GM18870 (cell line): ENCODE data around the gene PDIA5.

Experiments used
- ATAC-seq: cut with Tn5 transposase; IDR thresholded peaks from one replicate; pipeline ENCODE4 v1.9.1; 2021; ENCODE audit warnings: moderate library complexity; ENCODE audit not compliant: unreplicated experiment

PDIA5 gene

DNA sequence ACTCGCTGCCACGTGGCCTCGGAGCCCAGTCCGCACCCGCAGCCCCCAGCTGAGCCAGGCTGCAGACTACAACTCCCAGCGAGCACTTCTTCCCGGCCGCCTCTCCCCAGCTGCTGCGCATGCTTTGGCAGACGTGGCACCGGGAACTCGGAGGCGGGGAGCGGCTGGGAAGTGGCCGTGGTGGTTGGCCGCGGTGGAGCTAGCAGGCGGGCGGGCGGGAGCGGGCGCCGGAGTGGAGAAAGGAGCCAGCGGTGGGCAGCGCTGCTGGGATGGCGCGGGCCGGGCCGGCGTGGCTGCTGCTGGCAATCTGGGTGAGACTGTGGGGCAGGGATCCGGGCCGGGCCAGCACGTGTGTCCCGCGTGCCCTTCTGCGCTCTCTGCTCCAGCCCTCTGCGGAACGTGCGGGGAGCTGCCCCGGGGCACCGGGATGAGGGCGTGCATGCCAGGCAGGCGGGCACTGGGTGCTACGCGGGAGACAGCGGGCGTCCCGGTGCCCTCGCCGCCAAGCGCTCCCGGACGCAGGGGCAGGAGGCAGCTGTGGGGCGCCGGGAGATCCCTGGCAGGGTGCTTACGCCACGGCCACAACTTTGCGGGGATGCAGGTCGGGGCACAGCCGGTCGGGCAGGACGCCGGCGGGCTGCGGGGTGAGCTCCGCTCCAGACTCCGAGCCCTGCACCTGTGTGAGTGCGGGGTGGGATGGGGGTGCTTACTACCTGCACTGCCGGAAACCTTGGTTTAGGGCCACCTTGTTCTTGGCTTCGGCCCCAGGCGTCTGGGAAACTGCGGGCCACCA lies at the start of gene PDIA5:
Gene PDIA5 (plus strand): TSS at position 130 of the 793 bp plus-strand sequence. CDS start 140 bp downstream, at position 270.
- ATAC-seq = peak; percentile 75

DNA sequence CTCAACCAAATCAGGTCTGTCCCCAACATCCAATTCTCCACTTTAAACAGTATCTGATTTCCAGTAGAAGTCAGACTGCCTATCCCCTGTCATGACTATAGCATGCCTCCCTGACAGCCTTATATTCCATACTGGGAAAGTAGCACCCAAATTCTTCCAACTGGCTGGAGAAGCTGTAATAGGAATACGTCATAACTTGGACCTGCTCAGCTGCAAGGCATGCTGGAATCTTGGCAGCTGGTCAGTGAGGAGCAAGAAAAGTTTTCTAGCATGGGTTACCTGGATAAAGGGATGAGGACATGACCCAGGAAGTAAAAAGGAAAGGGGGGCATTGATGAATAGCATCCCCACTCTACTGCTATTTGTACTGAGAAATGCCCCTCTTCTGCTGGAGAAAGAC lies 48.1 kb upstream of the PDIA5 start:
- no peak for ATAC-seq

DNA sequence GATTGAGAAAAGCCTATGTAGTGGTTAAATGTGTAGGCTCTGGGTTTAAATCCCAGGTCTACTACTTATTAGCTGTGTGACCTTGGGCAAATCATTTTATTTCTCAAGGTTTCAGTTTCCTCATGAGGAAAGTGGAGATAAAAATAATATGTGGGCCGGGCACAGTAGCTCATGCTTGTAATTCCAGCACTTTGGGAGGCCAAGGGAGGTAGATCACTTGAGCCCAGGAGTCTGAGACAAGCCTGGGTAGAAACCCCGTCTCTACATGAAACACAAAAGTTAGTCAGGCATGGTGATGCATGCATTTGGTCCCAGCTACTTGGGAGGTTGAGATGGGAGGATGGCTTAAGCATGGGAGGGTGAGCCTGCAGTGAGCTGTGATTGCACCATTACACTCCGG lies 47.7 kb upstream of the PDIA5 start:
- ATAC-seq = no peak

DNA sequence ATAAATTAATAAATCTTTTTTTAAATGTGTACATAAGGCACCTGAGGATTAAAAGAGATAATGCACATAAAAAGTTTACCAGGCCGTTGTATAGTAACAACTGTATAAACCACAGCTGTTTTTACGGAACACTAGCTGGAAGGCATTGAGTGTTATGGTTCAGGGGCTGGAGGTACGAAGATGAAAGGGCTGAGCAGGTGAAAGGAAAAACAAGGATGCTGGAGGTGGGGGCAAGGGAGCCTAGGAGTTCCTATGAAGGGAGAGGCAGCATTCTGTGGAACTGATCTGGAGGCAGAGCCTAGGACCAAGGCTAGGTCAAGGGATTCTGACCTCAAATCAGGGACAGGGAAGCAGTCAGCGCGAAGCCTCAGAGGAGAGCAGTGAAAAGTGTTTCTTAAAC lies 47.2 kb upstream of the PDIA5 start:
- no peak for ATAC-seq

DNA sequence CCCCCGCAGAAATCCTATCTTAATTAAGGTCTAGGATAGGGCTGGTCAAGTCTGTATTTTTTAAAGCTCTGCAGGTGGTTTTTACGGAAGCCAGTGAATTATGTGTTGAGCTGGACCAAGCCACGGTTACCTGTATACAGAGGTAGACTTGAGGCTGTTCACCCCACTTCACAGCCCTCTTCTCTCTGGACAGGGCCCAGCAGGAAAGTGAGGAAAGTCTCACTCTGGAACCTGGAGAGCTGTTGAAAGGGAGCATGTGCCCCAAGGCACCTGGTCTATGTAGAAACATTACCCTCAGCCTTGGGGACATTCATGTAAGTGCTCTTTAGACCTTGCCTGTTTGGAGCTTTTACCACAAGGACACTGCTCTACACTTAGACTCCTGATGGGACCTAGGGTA lies 46.1 kb upstream of the PDIA5 start:
- no peak for ATAC-seq

DNA sequence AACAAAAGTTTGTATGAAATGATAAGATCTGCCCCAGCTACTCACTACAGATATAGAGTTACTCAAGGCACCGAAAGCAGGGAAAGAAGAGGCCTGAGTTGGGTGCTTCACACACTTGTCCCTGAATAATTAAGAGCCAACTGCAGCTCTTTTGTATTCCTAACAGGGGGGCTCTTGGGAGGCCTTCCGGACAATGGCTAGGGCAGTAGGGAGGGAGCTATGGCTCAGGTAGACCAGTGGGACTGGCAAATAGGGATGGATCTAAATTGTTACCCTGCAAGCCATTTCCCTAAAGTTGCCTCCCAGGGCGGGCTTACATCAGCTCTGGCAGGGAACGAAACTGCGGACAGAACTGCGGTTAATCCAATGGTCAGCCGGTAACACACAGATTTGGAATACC lies 45.4 kb upstream of the PDIA5 start:
- ATAC-seq = no peak

DNA sequence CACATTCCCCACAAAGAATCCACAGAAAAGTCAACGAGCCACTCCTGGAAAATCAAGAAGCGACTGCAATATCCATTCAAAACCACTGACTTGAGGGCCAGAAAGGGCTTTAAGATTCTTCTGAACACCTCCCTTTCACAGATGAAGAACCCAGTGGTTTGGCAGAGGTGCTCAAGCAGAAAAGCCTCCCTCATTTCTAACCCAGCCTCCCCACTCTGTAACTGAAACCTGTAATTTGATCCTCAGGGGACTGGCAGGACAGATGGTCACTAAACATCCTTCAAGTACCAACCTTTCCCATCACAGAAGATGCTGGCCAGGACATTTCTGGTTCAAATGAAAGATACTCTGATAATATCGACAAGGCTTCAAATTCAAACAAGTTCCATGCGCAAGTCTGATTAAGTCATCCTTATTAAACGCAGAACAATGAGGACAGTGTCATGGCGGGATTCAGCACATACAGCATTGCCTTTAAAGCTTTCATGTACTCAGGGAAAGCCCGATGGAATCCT lies 44.8 kb upstream of the PDIA5 start:
- ATAC-seq = no peak

DNA sequence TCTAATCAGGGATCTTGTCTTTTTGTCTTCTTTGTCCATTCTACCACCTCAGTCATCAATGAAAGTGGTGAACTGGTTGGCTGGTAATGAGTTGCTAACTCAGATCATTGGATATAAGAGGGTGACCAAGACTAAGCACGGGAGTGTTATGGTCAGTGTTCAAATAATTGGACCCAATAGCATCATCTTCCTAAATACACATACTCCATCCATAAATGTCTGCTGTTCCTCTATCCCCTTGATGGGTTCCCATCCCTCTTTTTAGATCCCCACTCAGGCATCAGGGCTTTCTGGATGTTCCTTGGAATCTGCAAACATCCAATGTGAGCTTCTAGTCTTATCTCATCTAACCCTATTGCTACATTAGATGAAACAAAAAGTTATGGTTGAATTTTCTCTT lies 42.8 kb upstream of the PDIA5 start:
- no peak for ATAC-seq

DNA sequence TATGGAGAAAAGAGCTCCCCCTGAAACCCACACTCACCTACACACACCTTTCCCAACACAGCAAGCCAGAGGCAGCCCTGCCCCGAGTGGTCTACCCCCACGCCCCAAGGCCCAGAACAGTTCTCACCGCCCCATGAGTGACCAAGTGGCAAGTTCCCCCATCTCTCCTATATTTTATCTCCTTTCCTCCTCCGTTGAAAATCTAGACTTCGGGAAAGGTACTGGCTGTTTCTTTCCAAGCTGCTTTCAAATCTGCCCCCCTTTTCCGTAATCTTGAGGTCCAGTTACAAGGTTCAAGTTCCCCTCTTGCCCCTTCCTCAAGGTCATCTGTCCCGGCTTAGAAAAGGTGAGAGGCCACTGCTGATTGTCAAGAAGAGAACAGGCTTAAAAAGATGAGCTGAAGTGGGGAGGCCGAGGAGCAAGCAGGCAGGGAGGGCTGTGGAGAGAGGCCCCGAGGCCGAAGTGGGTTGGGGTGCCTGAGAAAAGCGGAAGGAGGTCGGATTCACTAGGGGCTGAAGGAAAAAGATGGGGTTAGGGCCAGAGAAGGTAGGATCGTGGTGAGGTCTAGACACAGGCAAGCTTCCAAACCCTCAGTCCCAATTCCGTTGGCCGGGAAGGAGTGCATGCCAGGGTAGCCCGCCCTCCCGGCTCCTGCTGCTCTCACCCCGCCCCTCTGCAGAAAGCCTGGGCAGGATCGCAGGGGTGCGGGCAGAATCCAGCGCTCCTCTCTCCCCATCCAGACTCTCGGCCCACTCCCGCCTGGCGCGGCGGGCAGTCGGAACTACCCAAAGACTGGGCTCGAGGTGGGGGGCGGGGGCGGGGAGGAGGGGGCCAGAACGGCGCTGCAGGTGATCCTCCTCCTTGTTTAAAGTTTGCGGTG lies 40.9 kb upstream of the PDIA5 start:
- no peak for ATAC-seq

DNA sequence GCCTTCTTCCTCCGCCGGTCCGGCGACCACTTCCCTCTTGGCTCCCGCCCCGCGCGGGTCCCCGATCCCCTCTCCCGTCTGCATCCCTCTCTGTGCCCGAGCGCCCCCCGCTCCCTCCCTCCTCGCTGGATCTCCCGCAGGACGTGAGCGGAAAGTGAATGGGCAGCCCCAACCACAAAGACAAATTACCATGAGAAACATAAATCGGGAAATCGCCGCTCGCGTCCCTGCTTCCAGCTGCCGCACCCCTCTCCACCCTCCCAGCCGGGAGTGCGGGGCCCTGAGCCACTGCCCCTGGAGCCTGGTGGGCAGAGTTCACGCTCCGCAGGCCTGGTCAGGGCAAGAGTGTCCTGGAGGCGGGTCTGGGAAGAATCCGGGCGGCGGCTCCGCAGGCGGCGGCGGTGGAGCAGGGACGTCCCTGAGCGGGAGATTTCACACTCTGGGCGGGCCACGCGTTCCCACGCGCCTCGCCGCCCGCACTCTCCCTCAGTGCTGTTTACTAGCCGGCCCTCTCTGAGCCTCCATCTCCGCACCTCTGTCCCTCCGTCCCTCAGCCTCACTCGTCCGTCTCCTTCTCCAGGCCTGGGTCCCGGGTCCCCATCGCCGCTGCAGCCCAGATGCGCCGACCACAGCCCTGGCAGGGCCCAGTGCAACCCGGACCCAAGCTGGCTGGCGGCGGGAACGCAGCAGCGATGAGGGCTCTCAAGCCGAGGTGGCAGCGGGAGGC lies 40.1 kb upstream of the PDIA5 start:
- ATAC-seq = no peak

DNA sequence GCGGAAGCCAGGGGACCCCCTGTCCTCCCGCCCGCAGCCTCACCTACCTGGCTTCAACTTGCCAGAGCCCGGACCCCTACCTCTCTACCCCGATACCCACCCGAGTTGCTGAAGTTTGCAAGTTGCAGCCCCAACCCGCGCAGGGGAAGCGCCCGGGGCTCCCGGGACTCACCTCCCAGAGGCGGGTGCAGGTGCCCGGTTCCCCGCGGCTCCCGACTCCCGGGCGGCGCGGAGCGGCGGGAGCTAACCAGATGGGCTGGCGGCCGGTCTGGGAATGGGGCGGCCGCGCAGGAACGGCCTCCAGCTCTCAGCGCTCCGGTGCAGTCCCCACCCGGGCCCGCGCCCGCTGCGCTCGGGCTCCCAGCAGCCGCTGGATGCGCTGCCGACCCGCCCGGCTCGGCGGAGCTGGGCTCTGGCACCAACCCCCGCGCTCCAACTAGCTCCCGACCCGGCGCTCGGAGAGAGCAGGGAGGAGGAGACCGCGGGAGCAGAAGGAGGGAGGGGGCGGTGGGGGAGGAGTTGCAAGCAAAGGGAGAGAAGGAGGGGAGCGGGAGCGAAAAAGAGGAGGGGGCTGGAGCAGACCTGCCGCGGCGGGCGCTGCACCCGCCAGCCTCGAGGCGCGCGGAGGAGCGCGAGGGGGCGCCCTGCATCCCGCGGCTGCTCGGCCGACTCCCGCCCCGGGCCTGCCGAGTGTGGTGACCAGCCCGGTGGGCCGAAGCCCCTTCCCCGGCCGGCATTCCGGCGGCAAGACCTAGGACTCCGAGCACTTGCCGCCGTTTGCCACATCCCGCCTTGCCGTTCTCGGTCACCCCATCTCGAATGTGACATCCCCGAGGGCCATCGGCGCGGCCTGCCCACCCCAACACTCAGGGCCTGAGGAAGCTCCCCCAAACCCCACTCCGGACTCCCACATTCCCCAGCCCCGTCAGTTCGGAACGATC lies 39.3 kb upstream of the PDIA5 start, which contains the start of gene SEMA5B:
Gene SEMA5B (minus strand): TSS at position 472 of the 941 bp plus-strand sequence. CDS start 66,500 bp downstream, outside the sequence.
- no peak for ATAC-seq

DNA sequence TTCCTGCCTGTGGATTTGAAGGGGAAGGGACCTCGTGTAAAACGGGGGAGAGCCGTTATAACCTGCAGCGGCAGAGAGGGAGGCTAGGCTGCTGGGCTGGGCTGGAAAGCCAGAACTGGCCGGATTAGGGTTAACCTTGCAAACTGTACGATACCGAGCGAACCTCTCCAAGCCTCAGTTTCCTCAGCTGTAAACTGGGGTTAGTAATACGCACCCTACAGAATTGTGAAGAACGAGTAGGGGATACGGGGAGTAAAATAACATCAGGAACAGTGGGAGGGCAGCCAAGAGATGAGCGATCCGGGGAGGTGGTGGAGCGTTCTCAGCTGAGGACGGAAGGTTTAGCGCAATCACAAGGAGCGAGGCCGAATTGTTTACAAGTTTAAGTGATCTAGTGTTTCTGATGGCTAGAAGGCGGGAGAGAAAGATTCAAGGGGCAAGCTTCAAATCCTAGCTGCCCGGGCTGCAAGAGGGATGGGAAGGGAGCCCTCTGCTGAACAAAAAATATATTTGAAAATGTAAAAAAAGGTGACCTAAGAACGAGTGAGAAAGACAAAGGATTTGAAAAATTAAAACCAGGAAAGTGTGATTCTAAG lies 38.5 kb upstream of the PDIA5 start:
- no peak for ATAC-seq

DNA sequence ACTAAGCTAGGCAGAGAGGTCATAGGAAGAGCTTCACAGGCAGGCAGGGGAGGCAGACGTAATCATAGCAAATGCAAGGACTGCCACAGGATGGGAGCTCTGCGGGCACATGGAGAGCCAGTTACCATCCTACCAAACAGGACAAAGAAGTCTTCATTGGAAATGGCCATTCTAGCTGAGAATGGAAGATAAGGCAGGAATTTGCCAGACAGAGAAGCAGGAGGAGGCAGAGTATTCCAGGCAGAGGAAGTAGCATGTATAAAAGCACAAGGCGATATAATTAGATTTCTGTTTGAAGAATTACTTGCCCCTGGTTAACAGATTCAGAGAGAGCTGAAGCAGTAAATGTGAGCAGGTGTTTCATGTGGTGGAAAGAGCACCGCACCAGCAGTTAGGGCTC lies 35.8 kb upstream of the PDIA5 start:
- no peak for ATAC-seq

DNA sequence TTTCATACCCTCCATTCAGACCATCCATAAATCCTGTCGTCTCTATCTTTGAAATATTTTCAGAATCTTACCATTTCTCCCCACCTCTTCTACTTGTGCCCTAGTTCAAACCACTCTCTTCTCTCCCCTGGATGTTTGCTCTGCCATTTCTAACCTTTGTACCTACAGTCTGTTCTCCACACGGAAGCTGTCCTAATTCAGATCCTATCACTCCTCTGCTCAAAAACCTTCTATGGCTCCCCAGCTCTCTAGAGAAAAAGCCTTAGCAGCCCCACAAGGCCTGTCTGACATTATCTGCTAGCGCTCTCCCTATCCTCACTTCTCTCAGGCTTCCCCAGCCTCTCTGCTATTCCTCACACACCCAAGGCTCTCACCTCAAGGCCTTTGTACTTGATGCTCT lies 34.8 kb upstream of the PDIA5 start:
- ATAC-seq = no peak

DNA sequence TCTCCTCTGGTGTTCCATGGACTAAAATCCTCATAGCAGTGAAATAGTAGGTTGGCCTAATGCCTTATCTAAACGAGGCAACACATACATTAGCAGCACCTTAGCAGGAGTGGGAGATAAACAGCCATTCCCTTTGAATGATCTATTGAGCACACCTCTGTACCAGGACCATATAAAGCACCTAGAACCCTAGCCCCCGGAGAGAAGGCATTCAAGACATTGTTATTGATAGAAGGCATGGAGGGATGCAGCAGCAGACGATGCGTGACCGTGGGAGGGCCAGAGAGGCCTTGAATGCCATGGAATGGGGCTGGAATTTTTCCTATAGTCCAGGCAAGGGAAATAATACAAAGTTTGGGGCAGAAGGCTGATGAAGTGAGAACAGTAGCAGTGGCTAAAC lies 32.7 kb upstream of the PDIA5 start:
- ATAC-seq = no peak

DNA sequence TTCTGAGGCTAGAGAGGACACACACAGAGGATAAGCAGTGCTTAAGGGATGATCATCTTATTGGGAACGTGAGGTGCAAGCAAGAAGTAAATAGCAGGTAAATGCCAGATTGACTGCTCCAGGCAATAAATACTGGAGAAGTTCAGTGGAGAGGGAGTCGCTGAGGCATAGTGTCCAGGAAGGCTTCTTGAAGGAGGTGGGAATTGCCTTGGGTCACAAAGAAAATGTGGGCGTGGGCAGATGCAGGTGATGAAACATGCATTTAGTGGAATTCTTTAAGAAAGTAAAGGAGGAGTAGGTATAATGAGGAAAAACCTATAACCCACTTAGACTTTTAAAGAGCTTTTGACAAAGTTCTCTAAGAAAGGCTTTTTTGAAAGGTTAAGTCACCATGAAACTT lies 31.8 kb upstream of the PDIA5 start:
- ATAC-seq = no peak

DNA sequence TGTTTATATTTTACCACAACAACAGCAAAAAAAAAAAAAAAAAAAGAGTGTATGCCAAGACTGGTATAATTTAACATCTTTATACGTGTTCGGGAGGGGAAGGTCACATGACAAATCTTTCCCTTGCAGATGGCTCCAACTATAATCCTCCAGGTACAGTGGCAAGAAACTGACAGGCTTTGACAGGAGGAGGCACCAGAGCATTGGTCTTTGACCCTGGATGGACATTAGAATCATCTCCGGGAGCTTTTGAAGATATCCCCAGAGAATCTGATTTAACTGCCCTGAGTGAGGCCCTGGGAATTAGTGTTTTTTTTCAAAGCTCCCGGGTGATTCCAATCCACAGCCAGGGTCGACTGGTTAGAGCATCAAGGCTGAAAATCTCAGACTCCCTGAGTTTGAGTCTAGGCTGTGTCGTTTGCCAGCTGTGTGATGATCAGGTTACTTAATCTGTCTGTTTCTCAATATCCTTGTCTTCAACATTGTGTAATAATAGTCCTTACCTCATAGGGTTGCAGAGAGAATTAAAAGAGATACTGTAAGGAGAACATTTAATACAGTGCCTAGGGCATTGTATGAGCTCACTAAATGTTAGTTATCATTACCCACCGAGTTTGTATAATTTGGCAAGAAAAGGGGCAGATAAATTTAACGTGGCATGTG lies 30.3 kb upstream of the PDIA5 start:
- no peak for ATAC-seq

DNA sequence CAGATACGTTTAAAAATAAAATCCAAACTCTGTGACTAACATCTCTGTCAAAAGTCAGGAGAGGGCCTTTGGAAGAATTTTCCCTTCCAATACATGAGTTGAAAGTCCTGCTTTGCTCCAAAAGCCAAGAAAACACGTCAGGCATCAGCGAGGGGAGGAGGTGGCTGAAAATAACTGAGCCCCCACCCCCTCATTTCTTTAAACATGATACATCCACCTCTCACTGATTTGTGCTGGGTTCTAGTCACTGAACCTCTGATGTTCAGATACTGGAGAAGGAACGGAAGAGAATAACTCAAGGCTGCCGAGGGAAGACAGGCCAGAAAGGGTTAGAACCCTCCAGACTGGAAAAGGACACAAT lies 29.8 kb upstream of the PDIA5 start:
- ATAC-seq = no peak

DNA sequence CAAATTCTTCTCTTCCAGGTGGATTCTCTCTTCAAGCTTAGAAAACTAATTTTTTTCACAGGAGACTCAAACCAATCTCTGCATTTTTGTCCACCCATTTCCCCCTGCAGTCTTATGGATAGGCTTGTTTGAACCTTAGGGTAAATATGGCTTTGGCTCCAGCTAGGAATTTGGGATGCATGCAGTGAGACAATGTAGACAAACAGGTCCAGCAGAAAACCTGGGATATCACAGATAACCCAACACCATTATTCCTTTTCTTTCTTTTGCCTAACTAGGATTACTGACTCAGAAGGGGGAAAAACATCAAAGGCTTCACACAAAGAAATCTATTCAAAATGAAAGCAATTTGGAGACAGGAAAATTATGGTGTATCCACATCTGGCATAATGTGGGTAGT lies 28.1 kb upstream of the PDIA5 start:
- no peak for ATAC-seq
